Central memory CD8-positive, alpha-beta T cell (primary cell): Measurements from ENCODE around the gene ZC3H18.
"Not testable (repeated sequence)": the region's sequence is repeated elsewhere in the genome, so short reads cannot be mapped to it uniquely, and the experiment has no call there.

Source experiments
- ATAC-seq: fragments of 150-1000 bp; cut with Tn5 transposase; replicated peaks from 2 replicates; pipeline ENCODE4 v1.10.0; 2022; ENCODE audit warnings: mild to moderate bottlenecking, moderate FRiP score, moderate number of reproducible peaks; ENCODE audit not compliant: poor library complexity, severe bottlenecking; ENCODE audit errors: extremely low read depth
- DNase-seq, 2 donors: peaks; one replicate each; pipeline ENCODE4 v3.0.0; 2021; ENCODE audit warnings: low spot score in 2 of 2
- H3K27ac Mint-ChIP-seq: one replicate; pipeline ENCODE4 v1.8.0; 2022; ENCODE audit warnings: low read depth, mild to moderate bottlenecking, moderate library complexity, mixed read lengths
- H3K27me3 Mint-ChIP-seq: one replicate; pipeline ENCODE4 v1.8.0; 2022; ENCODE audit warnings: mixed read lengths
- H3K36me3 Mint-ChIP-seq: one replicate; pipeline ENCODE4 v1.8.0; 2022; ENCODE audit warnings: mild to moderate bottlenecking, moderate library complexity, mixed read lengths; ENCODE audit not compliant: insufficient read depth
- H3K4me1 Mint-ChIP-seq: one replicate; pipeline ENCODE4 v1.8.0; 2022; ENCODE audit warnings: mixed read lengths
- H3K4me3 Mint-ChIP-seq: one replicate; pipeline ENCODE4 v1.8.0; 2022; ENCODE audit warnings: mild to moderate bottlenecking, moderate library complexity, mixed read lengths
- H3K9me3 Mint-ChIP-seq: one replicate; pipeline ENCODE4 v1.8.0; 2022; ENCODE audit warnings: mixed read lengths

Gene ZC3H18

GRCh38 chr16:88609426-88609825 is 39.2 kb downstream of the ZC3H18 start:
- H3K9me3 Mint-ChIP-seq, ATAC-seq, H3K27me3 Mint-ChIP-seq, DNase-seq, H3K27ac Mint-ChIP-seq, H3K4me3 Mint-ChIP-seq: not testable (repeated sequence)
- Mint-ChIP-seq H3K36me3 (peaks cover 36% of the 10 kb centered on the region), H3K4me1 (peaks cover 20% of the 10 kb centered on the region)

- H3K27ac Mint-ChIP-seq = no peak overlapping the region
- no peaks in the 10 kb centered on the region for H3K27me3 Mint-ChIP-seq
- H3K4me3 Mint-ChIP-seq = no peak overlapping the region
- no peak for ATAC-seq
- H3K36me3 Mint-ChIP-seq = peaks cover 33% of the 10 kb centered on the region
- peaks cover 20% of the 10 kb centered on the region for H3K4me1 Mint-ChIP-seq
- DNase-seq = no peak
- H3K9me3 Mint-ChIP-seq = no peaks in the 10 kb centered on the region
These were observed 39.9 kb downstream of the ZC3H18 start for GRCh38 chr16:88610080-88610479.

- no peak for ATAC-seq
- peaks cover 32% of the 10 kb centered on the region for H3K36me3 Mint-ChIP-seq
- no peaks in the 10 kb centered on the region for H3K9me3 Mint-ChIP-seq
These were observed 41.0 kb downstream of the ZC3H18 start for GRCh38 chr16:88610909-88611812.

GRCh38 chr16:88613293-88613692 is 43.1 kb downstream of the ZC3H18 start:
- Mint-ChIP-seq H3K9me3 (no peaks in the 10 kb centered on the region), H3K4me3 (no peak overlapping the region), H3K27me3 (no peaks in the 10 kb centered on the region), H3K4me1 (peaks cover 23% of the 10 kb centered on the region), H3K27ac (no peak overlapping the region), H3K36me3 (peaks cover 35% of the 10 kb centered on the region)
- DNase-seq (no peak), ATAC-seq (no peak)

More at GRCh38 chr16:88610909-88611812, 41.0 kb downstream of the ZC3H18 start:
- no peak for DNase-seq
- Mint-ChIP-seq H3K4me1 (peaks cover 20% of the 10 kb centered on the region), H3K27ac (no peak overlapping the region), H3K4me3 (no peak overlapping the region), H3K27me3 (no peaks in the 10 kb centered on the region)

- Mint-ChIP-seq H3K9me3 (no peaks in the 10 kb centered on the region), H3K4me3 (no peak overlapping the region), H3K36me3 (peaks cover 34% of the 10 kb centered on the region), H3K27ac (no peak overlapping the region), H3K4me1 (peaks cover 32% of the 10 kb centered on the region), H3K27me3 (no peaks in the 10 kb centered on the region)
- ATAC-seq = no peak
- no peak for DNase-seq
These were observed 44.0 kb downstream of the ZC3H18 start for GRCh38 chr16:88613911-88614817.

GRCh38 chr16:88614818-88615580 is 44.8 kb downstream of the ZC3H18 start:
- H3K4me1 Mint-ChIP-seq = peaks cover 40% of the 10 kb centered on the region
- no peak overlapping the region for H3K27ac Mint-ChIP-seq
- ATAC-seq (no peak), DNase-seq (no peak)
- no peaks in the 10 kb centered on the region for H3K27me3 Mint-ChIP-seq
- H3K36me3 Mint-ChIP-seq = peaks cover 38% of the 10 kb centered on the region
- H3K9me3 Mint-ChIP-seq = no peaks in the 10 kb centered on the region
- H3K4me3 Mint-ChIP-seq = no peak overlapping the region

- ATAC-seq = no peak
- Mint-ChIP-seq H3K4me3 (no peak overlapping the region), H3K4me1 (peaks cover 49% of the 10 kb centered on the region), H3K27ac (peak overlapping the region; percentile 97), H3K9me3 (no peaks in the 10 kb centered on the region), H3K36me3 (peaks cover 37% of the 10 kb centered on the region), H3K27me3 (no peaks in the 10 kb centered on the region)
- no peak for DNase-seq
These were observed 46.1 kb downstream of the ZC3H18 start for GRCh38 chr16:88616320-88616719.

- Mint-ChIP-seq H3K4me3 (no peak overlapping the region), H3K4me1 (peaks cover 49% of the 10 kb centered on the region), H3K27ac (peak overlapping the region; percentile 97), H3K9me3 (no peaks in the 10 kb centered on the region), H3K36me3 (peaks cover 40% of the 10 kb centered on the region), H3K27me3 (no peaks in the 10 kb centered on the region)
- ATAC-seq = no peak
- no peak for DNase-seq
These were observed 46.5 kb downstream of the ZC3H18 start for GRCh38 chr16:88616736-88617135.

GRCh38 chr16:88617268-88618031 is 47.2 kb downstream of the ZC3H18 start:
- peaks cover 37% of the 10 kb centered on the region for H3K36me3 Mint-ChIP-seq
- H3K4me3 Mint-ChIP-seq = no peak overlapping the region
- DNase-seq = no peak
- no peak for ATAC-seq
- H3K9me3 Mint-ChIP-seq = no peaks in the 10 kb centered on the region
- no peaks in the 10 kb centered on the region for H3K27me3 Mint-ChIP-seq
- H3K4me1 Mint-ChIP-seq = peaks cover 49% of the 10 kb centered on the region
- peak overlapping the region; percentile 97 for H3K27ac Mint-ChIP-seq

GRCh38 chr16:88618182-88618955 is 48.2 kb downstream of the ZC3H18 start:
- Mint-ChIP-seq H3K27me3 (no peaks in the 10 kb centered on the region), H3K4me1 (peaks cover 49% of the 10 kb centered on the region), H3K4me3 (no peak overlapping the region), H3K9me3 (no peaks in the 10 kb centered on the region), H3K27ac (peak overlapping the region; percentile 97), H3K36me3 (peaks cover 33% of the 10 kb centered on the region)
- ATAC-seq (no peak), DNase-seq (no peak)

- no peaks in the 10 kb centered on the region for H3K9me3 Mint-ChIP-seq
- DNase-seq (no peak), ATAC-seq (no peak)
- peaks cover 45% of the 10 kb centered on the region for H3K4me1 Mint-ChIP-seq
- peak overlapping the region; percentile 70 for H3K4me3 Mint-ChIP-seq
- peak overlapping the region; percentile 97 for H3K27ac Mint-ChIP-seq
- no peaks in the 10 kb centered on the region for H3K27me3 Mint-ChIP-seq
- peaks cover 36% of the 10 kb centered on the region for H3K36me3 Mint-ChIP-seq
These were observed 48.9 kb downstream of the ZC3H18 start for GRCh38 chr16:88618956-88619667.
